ENCODE measurements around the gene TMPRSS11A.

Gene TMPRSS11A

DNA sequence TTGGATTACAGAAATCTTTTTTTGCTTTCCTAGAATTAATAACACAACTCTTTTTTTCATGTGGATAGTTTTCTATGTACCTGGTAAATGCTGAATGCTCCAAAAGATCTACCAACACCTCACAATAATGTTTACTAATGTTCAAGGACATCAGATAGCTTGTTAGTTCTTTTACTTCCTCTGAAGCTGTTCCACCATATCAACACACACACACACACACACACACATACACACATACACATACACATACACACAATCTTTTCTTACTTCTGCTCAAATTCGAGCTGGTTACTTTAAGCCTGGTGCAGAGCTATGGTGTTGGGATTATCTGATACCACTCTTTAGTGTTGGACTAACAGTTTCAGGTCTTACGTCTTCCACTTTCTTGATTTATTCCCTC lies 51.2 kb downstream of the TMPRSS11A start:
- no peak for DNase-seq (ENCODE audit: low read depth in 2 of 2)

DNA sequence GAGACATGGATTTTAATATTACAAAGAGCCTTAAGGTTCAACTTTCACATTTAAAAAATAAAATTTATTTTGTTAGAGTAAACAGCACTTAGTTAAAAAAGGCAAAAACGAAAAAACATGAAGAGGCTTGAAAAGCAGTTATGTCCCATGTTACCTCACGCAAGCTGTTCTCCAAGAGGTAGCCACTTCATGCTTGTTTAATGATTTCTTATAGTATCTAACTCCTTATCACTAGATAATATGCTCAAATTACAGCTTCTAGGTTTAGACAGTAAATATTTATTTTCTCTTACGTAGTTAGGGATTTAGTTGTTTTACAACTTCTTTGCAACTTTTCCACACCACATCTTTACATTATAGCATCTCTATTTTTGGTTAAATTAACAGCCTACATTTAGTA lies 51.7 kb downstream of the TMPRSS11A start:
- DNase-seq (ENCODE audit: low read depth in 2 of 2) = no peak

GRCh38 chr4:67911141-67911540 lies 52.2 kb downstream of the TMPRSS11A start:
- no peak for DNase-seq (ENCODE audit: low read depth in 2 of 2)

GRCh38 chr4:67910585-67910905 lies 52.7 kb downstream of the TMPRSS11A start:
- no peak for DNase-seq (ENCODE audit: low read depth in 2 of 2)

DNA sequence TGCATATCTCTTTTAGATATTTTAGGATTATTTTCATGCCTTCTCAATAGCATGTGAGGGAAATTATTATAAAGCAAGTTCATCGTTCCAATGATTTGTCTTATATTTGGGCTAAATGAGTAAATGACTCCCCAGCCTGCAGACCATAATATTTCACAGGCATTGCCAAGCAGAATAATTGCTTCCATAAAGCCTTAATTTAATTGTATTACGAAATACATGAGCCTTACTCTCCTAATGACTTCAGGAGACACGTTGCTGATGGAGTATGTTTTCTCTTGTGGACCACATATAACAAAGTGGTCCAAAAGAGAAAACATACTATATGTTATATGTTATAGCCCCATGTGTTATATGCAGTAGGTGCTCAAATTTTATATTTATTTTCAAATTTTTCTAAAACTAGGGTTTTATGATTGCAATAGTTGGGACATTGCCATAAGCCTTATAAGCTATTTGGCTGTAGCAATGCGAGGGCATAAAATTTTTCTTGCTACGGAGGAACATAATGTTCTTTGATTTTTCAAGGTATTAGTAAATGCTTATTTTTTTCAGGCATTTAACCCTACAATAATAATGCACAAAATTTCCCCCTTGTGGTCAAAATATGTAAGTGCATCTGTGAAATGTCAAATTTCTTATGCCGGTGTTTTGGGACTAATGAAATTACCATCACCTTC lies 53.2 kb downstream of the TMPRSS11A start:
- no peak for DNase-seq (ENCODE audit: low read depth in 2 of 2)

DNA sequence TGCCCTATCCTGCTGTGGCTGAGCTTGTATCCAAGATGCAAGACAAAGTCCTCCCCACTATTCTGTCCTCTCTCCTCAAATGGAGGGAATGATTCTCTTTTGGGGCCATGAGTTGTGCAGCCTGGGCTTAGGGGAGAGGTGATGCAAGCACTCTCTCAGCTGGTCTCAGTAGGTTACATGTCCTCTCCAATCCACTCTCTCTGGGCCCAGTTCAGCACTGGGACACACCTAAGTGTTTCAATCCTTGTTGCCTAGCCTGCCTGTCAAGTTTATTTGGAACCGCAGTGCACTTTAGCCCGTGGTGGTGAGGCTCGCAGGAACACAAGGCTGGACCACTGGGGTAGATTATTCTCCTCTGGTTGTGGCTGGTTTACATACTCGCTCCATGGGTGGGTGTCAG lies 55.6 kb downstream of the TMPRSS11A start:
- DNase-seq (ENCODE audit: low read depth in 2 of 2) = no peak

- DNase-seq (ENCODE audit: low read depth in 2 of 2) = no peak
Observed at GRCh38 chr4:67899096-67899495, 64.2 kb downstream of the TMPRSS11A start.

- DNase-seq (ENCODE audit: low read depth in 2 of 2) = no peak
Observed at GRCh38 chr4:67897686-67898085, 65.6 kb downstream of the TMPRSS11A start.

- no peak for DNase-seq (ENCODE audit: low read depth in 2 of 2)
Observed at GRCh38 chr4:67896421-67897065, 66.8 kb downstream of the TMPRSS11A start.

DNA sequence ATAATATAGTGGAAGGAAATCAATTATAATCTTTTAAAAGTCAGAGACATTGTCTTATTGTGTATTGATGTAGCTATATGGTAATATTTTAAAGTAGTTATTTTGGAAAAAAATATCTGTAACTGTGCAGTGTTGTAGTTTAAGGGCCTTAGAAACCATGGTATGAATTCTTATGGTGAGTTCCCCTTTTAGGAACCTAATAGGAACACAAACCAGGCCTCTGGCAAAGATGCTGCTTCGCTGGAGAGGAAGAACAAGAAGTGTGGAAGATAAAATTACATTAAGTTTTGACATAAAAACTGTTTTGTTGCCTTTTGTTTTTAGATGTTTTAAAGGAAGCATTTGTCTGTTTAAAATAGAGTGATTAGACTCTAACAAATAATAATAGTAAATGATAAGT lies 68.6 kb downstream of the TMPRSS11A start:
- DNase-seq (ENCODE audit: low read depth in 2 of 2) = no peak

DNA sequence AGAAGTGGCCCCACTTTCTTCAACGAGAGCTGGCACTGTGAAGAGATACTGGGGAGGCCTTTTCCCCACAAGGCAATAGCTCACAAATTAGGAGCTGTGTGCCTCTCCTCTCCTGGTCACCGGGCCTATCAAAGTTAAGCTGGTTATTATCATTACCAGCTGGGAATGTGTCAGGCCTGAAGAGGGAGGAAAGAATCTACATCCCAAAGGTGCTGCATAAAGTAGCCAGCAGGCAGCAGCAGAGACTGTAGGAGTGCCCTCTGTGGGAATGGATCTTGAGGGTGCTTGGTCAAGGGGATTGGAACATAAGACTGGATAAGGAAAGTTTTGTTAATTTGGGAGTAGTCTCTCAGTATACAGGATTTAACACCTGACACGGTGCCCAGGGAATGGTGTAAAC lies 70.4 kb downstream of the TMPRSS11A start:
- no peak for DNase-seq (ENCODE audit: low read depth in 2 of 2)

DNA sequence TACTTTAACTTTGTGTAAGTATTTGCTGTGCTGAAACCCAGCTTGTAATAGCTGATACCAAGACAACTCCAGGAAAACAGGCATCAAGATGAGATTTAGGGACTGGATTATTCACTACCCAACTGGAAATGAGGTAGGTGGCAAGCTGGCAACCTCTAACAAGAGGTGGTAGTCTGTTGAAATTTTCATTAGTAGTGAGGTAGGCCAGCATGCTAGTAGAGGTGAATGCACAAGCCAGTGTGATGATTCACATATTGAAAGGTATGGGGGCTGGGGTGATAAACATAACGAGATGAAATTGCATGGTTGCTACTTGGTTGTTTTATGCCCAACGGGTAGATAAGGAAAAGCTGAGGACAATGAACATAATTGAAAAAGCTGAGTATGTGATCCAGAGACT lies 71.0 kb downstream of the TMPRSS11A start:
- DNase-seq (ENCODE audit: low read depth in 2 of 2) = no peak

GRCh38 chr4:67891645-67892044 lies 71.6 kb downstream of the TMPRSS11A start:
- no peak for DNase-seq (ENCODE audit: low read depth in 2 of 2)

DNA sequence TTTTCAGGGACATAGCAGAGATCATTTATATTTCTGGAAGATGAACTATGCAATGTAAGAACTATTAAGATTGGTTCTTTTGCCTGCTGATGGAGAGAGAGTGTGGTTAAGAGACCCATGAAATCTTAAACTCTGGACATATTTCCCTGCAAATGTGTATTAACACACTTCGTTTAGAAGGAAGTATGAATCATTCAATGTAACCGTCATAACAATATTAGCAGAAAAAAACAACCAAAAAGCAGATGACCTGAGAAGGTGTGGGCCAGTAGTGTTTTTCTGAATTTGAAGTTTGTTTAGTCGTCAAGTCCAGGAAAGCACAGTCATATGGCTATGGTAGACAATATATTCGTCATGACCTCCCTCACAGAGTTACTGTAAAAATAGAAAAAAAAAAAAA lies 77.0 kb downstream of the TMPRSS11A start:
- DNase-seq (ENCODE audit: low read depth in 2 of 2) = no peak

GRCh38 chr4:67885762-67886161 lies 77.5 kb downstream of the TMPRSS11A start:
- no peak for DNase-seq (ENCODE audit: low read depth in 2 of 2)

GRCh38 chr4:67884701-67885100 lies 78.6 kb downstream of the TMPRSS11A start:
- no peak for DNase-seq (ENCODE audit: low read depth in 2 of 2)

GRCh38 chr4:67883902-67884301 lies 79.4 kb downstream of the TMPRSS11A start, which contains the start of gene TMPRSS11D:
Gene TMPRSS11D (minus strand): TSS chr4:67884002. CDS start chr4:67883933, 69 bp downstream.
- DNase-seq (ENCODE audit: low read depth in 2 of 2) = no peak

DNA sequence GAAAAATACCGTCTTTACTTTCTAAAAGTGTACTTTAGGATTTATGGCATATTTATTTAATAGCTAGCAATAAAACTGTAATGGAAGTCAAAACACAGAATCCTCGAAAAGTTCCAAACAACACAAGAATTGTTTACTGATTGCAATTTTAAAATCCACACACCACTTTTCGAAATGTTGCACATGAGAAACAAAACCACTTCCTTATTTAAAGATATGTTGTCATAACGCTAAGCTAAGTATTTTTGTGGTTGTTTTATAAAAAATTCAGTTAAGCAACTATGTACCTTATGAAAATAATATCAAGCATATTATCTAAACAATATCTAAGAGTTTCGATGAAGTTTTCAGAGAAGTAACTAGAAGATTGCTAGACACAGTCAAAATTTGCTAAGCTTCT lies 79.8 kb downstream of the TMPRSS11A start:
- no peak for DNase-seq (ENCODE audit: low read depth in 2 of 2)

DNA sequence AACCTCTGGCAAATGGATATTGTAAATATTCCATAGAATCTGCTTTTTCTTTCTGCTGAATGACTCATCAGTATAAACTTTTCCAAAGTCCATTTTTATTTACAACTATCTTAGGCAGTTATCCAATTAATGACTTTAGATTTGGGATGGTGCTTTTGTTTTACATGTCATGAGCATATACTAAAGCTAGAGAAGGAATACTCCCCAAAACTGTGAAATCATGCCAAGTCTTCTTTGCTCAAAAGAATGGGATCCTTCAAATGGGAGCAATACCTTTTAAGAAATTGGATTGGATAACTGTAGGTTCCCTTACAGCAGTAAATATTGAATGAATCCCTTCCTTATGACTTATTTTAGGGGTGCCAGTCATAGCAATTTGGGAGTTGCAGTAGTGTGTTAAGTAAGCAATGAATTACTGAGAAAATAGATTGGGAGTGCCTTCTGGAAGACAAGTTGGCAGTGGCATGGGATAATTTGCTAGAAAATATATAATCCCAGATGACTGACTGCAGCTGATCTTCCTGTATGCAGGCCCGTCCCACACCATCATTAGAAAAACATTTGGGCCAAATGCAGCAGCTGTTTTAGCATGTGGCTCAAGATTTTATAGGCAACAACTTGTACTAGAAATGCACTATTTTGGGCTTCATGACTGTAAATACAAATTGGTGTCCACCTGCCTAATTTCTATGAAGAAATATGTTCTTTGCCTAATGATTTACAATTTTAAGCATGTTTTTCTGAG lies 82.3 kb downstream of the TMPRSS11A start:
- no peak for DNase-seq (ENCODE audit: low read depth in 2 of 2)

DNA sequence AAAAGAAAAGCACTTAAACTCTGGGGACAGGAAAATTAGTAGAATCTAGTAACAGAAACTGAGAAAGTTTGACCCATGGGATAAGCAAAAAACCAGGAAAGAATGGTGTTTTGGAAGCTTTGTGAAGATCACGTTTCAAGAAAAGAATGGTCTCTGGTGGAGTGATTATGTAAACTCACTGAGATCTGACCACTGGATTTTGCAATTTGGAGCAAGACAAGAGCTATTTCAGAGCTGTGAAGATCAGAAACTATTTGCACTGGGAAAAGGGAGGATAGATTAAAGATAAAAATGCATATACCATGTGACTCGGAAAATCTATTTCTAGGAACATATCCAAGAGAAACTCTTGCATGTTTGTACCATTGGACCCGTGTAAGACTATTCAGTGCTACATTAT lies 83.8 kb downstream of the TMPRSS11A start:
- DNase-seq (ENCODE audit: low read depth in 2 of 2) = no peak

- DNase-seq (ENCODE audit: low read depth in 2 of 2) = no peak
Observed at GRCh38 chr4:67877086-67877485, 86.2 kb downstream of the TMPRSS11A start.

- DNase-seq (ENCODE audit: low read depth in 2 of 2) = no peak
Observed at GRCh38 chr4:67874986-67875385, 88.3 kb downstream of the TMPRSS11A start.

- no peak for DNase-seq (ENCODE audit: low read depth in 2 of 2)
Observed at GRCh38 chr4:67873116-67873515, 90.2 kb downstream of the TMPRSS11A start.

All from stimulated activated CD4-positive, alpha-beta T cell treated with anti-CD3 and anti-CD28 coated beads, Interleukin-4, amount 100 ng/mL, for 48 hours (primary cell).